ENCODE measurements around the gene HAPLN3. TPM values are rescaled to one million over a fixed set of nuclear protein-coding genes. Genes with fewer than 3 reads are reported as not detected.

Gene HAPLN3
- total and polyA plus RNA-seq, 2 donors (not counting 3 experiments of a cell fraction or from before 2014, with no cell fraction given): 57.6 to 130 TPM

DNA sequence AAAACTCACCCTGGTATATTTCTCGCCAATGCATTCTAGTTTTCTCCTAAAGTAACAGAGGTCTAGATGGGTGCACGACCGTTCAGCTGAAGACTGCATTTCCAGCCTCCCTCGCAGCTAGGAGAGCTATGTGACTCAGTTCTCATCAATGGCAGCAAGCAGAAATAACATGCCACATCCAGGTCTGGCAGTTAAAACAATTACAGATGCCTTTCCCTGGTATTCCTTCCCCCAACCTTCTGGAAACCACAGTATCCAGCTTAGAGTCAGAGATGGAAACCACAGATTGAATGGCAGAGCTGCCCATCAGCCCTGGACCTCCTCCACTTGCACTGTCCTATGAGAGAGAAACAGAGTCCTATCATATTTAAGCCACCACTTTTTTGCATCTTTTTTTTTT is 4.8 kb downstream of the HAPLN3 start:
- Histone ChIP-seq H3K4me2 (ENCODE audit: insufficient read depth, low read length) (no peak overlapping the region), H3K27ac (ENCODE audit: insufficient read depth, low read depth, low read length) (no peak overlapping the region), H3K9me3 (replicated peaks; ENCODE audit: control insufficient read depth, insufficient read depth, low read length) (no peaks in the 10 kb centered on the region), H3K27me3 (ENCODE audit: control insufficient read depth in 2 of 2, insufficient read depth in 2 of 2, low read length in 2 of 2) (no peaks in the 10 kb centered on the region), H3K36me3 (ENCODE audit: control insufficient read depth in 2 of 2, extremely low read depth in 1 of 2, insufficient read depth in 2 of 2, low read length in 2 of 2) (peaks cover 0 to 4% of the 10 kb centered on the region in 2 experiments), H3K79me2 (ENCODE audit: control insufficient read depth, insufficient read depth, low read length) (no peaks in the 10 kb centered on the region), H3K9ac (replicated peaks; ENCODE audit: extremely low read depth, insufficient read depth, low read length) (no peak overlapping the region), H2AFZ (ENCODE audit: low read depth, low read length) (no peak overlapping the region), H3K9me1 (replicated peaks; ENCODE audit: control insufficient read depth, extremely low read depth, insufficient read depth, low read length) (no peaks in the 10 kb centered on the region), H3K4me1 (ENCODE audit: control insufficient read depth, extremely low read depth, insufficient read depth, low read length) (peaks cover 12% of the 10 kb centered on the region), H3K4me3 (replicated peaks in 1 of 3; ENCODE audit: insufficient read depth in 1 of 3, low read depth in 1 of 3, low read length in 3 of 3) (no peak overlapping the region), H4K20me1 (replicated peaks; ENCODE audit: control insufficient read depth, extremely low read depth, insufficient read depth, low read length) (no peaks in the 10 kb centered on the region)
- no peak for DNase-seq (ENCODE audit: low read depth, low spot score)
- ChIA-PET POLR2A (no interaction called here), CTCF (interaction anchor here (4.3 kb wide), 1 partner anchor 12 kb away, joined by 24 read pairs; no protein-coding TSS in a partner anchor)
- FAIRE-seq: no peak
- dilution Hi-C loops (cut with MboI; ENCODE audit: extremely low pct_ligation_motif_present, low sequenced_read_pairs) (no loop called here), intact Hi-C loops (cut with micrococcal nuclease) (no loop called here)
- TF ChIP-seq, protein P1, sequence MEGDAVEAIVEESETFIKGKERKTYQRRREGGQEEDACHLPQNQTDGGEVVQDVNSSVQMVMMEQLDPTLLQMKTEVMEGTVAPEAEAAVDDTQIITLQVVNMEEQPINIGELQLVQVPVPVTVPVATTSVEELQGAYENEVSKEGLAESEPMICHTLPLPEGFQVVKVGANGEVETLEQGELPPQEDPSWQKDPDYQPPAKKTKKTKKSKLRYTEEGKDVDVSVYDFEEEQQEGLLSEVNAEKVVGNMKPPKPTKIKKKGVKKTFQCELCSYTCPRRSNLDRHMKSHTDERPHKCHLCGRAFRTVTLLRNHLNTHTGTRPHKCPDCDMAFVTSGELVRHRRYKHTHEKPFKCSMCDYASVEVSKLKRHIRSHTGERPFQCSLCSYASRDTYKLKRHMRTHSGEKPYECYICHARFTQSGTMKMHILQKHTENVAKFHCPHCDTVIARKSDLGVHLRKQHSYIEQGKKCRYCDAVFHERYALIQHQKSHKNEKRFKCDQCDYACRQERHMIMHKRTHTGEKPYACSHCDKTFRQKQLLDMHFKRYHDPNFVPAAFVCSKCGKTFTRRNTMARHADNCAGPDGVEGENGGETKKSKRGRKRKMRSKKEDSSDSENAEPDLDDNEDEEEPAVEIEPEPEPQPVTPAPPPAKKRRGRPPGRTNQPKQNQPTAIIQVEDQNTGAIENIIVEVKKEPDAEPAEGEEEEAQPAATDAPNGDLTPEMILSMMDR (IDR thresholded peaks at IDR 0.05; ENCODE audit: extremely low read depth in 1 of 2, insufficient read depth in 1 of 2, low read depth in 1 of 2, low read length in 2 of 2): no peak
- TF ChIP-seq MYC (IDR thresholded peaks at IDR 0.05; ENCODE audit: low read depth, low read length) (no peak), JUN (IDR thresholded peaks at IDR 0.05; ENCODE audit: borderline replicate concordance, insufficient read depth, insufficient read length, low read depth) (no peak)
- TF ChIP-seq, protein P2, sequence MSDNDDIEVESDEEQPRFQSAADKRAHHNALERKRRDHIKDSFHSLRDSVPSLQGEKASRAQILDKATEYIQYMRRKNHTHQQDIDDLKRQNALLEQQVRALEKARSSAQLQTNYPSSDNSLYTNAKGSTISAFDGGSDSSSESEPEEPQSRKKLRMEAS (IDR thresholded peaks at IDR 0.05; ENCODE audit: insufficient read depth, insufficient read length): no peak
- no TSS peak for BruUV-seq (replicated peaks)

DNA sequence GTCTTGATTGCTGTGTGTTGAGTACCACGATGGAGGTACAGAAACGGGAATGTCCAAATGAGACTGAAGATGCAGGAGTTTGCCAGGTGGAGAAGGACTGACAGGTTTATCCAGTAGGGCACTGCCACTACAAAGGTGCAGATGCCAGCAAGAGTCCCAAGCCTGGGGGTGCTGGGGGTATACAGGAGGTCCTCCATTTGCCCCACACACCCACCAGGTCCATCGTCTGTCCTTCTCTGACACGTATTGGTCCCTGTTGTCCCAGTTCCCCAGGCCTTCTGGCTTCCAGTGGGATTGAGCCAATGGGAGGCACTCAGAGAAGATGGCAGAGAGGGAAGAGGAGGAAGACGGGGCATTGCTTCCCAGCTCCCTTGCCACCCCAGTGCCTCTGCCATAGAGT is 6.6 kb downstream of the HAPLN3 start:
- Histone ChIP-seq H3K27me3 (ENCODE audit: control insufficient read depth in 2 of 2, insufficient read depth in 2 of 2, low read length in 2 of 2) (no peaks in the 10 kb centered on the region), H2AFZ (ENCODE audit: low read depth, low read length) (no peak overlapping the region), H3K4me1 (ENCODE audit: control insufficient read depth, extremely low read depth, insufficient read depth, low read length) (no peaks in the 10 kb centered on the region), H3K36me3 (ENCODE audit: control insufficient read depth in 2 of 2, extremely low read depth in 1 of 2, insufficient read depth in 2 of 2, low read length in 2 of 2) (peaks cover 0 to 9% of the 10 kb centered on the region in 2 experiments), H3K9me3 (replicated peaks; ENCODE audit: control insufficient read depth, insufficient read depth, low read length) (no peaks in the 10 kb centered on the region), H3K4me3 (replicated peaks in 1 of 3; ENCODE audit: insufficient read depth in 1 of 3, low read depth in 1 of 3, low read length in 3 of 3) (no peak overlapping the region), H3K79me2 (ENCODE audit: control insufficient read depth, insufficient read depth, low read length) (no peaks in the 10 kb centered on the region), H3K4me2 (ENCODE audit: insufficient read depth, low read length) (no peak overlapping the region), H3K9me1 (replicated peaks; ENCODE audit: control insufficient read depth, extremely low read depth, insufficient read depth, low read length) (no peaks in the 10 kb centered on the region), H3K9ac (replicated peaks; ENCODE audit: extremely low read depth, insufficient read depth, low read length) (no peak overlapping the region), H4K20me1 (replicated peaks; ENCODE audit: control insufficient read depth, extremely low read depth, insufficient read depth, low read length) (no peaks in the 10 kb centered on the region), H3K27ac (ENCODE audit: insufficient read depth, low read depth, low read length) (no peak overlapping the region)
- BruUV-seq (replicated peaks): no TSS peak
- no peak for DNase-seq (ENCODE audit: low read depth, low spot score)
- ChIA-PET CTCF (interaction anchor here (1.2 to 1.4 kb wide), 2 partner anchors 9 to 16 kb away, joined by 3 read pairs; no protein-coding TSS in a partner anchor), POLR2A (no interaction called here)
- TF ChIP-seq, protein P1 (IDR thresholded peaks at IDR 0.05; ENCODE audit: extremely low read depth in 1 of 2, insufficient read depth in 1 of 2, low read depth in 1 of 2, low read length in 2 of 2): no peak
- TF ChIP-seq EZH2 (IDR thresholded peaks at IDR 0.05; ENCODE audit: borderline replicate concordance, low read depth, low read length, severe bottlenecking): no peak
- no peak for TF ChIP-seq POLR2AphosphoS5 (IDR thresholded peaks at IDR 0.05; ENCODE audit: insufficient read depth, low read depth, low read length)
- no peak for TF ChIP-seq MYC (IDR thresholded peaks at IDR 0.05; ENCODE audit: low read depth, low read length)
- TF ChIP-seq GATA2 (IDR thresholded peaks at IDR 0.05; ENCODE audit: insufficient read depth, insufficient read length, low read depth, low read length): no peak
- TF ChIP-seq JUN (IDR thresholded peaks at IDR 0.05; ENCODE audit: borderline replicate concordance, insufficient read depth, insufficient read length, low read depth): no peak
- TF ChIP-seq POLR2A (IDR thresholded peaks at IDR 0.05; ENCODE audit: low read depth, low read length): no peak
- TF ChIP-seq, protein P2 (IDR thresholded peaks at IDR 0.05; ENCODE audit: insufficient read depth, insufficient read length): no peak
- TF ChIP-seq FOS (IDR thresholded peaks at IDR 0.05; ENCODE audit: borderline replicate concordance, insufficient read depth, low read length): no peak
- dilution Hi-C loops (cut with MboI; ENCODE audit: extremely low pct_ligation_motif_present, low sequenced_read_pairs): no loop called here
- intact Hi-C loops (cut with micrococcal nuclease): no loop called here
- FAIRE-seq: no peak
